HepG2 (cell line): ENCODE measurements around the gene CERS4. TPM values are rescaled to one million over a fixed set of nuclear protein-coding genes. Genes with fewer than 3 reads are reported as not detected.

Experiments
- ASH2L ChIP-seq: fragments of 300-600, 200-600 bp; sonication (generic); IDR thresholded peaks from 2 replicates; pipeline ENCODE4 v1.7.0; 2017; ENCODE audit warnings: low read depth, mild to moderate bottlenecking, moderate library complexity, mixed read lengths, low read length; ENCODE audit not compliant: insufficient read length
- DNMT1 ChIP-seq: sonication (generic); formaldehyde crosslinking; IDR thresholded peaks from 2 replicates; pipeline ENCODE4 v1.5.1; 2020; ENCODE audit warnings: mild to moderate bottlenecking, missing genetic modification reagents
- DPF2 ChIP-seq: sonication (generic); formaldehyde crosslinking; IDR thresholded peaks from 2 replicates; pipeline ENCODE4 v1.4.0; 2020; ENCODE audit warnings: mild to moderate bottlenecking, low read depth, missing genetic modification reagents, borderline replicate concordance
- ERF ChIP-seq: IDR thresholded peaks from 2 replicates; pipeline ENCODE4 v1.6.1; 2018; ENCODE audit warnings: missing biosample characterization, missing genetic modification reagents
- FOXA1 ChIP-seq, 2 experiments: fragments of 450-650 bp in 1 of 2; sonication (generic) in 1 of 2; formaldehyde crosslinking in 1 of 2; IDR thresholded peaks; 2 replicates each; pipeline versions ENCODE4 v1.4.0 to v1.6.1; 2016 to 2020; ENCODE audit warnings: missing genetic modification reagents in 1 of 2
- HOXA9 ChIP-seq: sonication (generic); formaldehyde crosslinking; IDR thresholded peaks from 2 replicates; pipeline ENCODE4 v1.8.1; 2022; ENCODE audit warnings: missing genetic modification reagents, mild to moderate bottlenecking, moderate library complexity, borderline replicate concordance
- LCORL ChIP-seq, 2 experiments: fragments of 450-650 bp in 1 of 2; sonication (generic) in 1 of 2; formaldehyde crosslinking in 1 of 2; IDR thresholded peaks; 2 replicates each; pipeline versions ENCODE4 v1.5.0 to v1.6.1; 2017 to 2020; ENCODE audit warnings: antibody characterized with exemption in 1 of 2, missing genetic modification reagents in 1 of 2
- ONECUT2 ChIP-seq: sonication (generic); formaldehyde crosslinking; IDR thresholded peaks from 2 replicates; pipeline ENCODE4 v1.4.0; 2020; ENCODE audit warnings: missing genetic modification reagents
- SPEN ChIP-seq: sonication (generic); formaldehyde crosslinking; IDR thresholded peaks from 2 replicates; pipeline ENCODE4 v1.5.1; 2020; ENCODE audit warnings: low read depth, mild to moderate bottlenecking, missing genetic modification reagents
- ZFP41 ChIP-seq: sonication (generic); formaldehyde crosslinking; IDR thresholded peaks from 2 replicates; pipeline ENCODE4 v1.4.0; 2020; ENCODE audit warnings: mild to moderate bottlenecking, missing genetic modification reagents, borderline replicate concordance
- ZNF7 ChIP-seq: IDR thresholded peaks from 2 replicates; pipeline ENCODE4 v1.6.1; 2016; ENCODE audit warnings: missing biosample characterization, missing genetic modification reagents
- ZNF766 ChIP-seq: sonication (generic); formaldehyde crosslinking; IDR thresholded peaks from 2 replicates; pipeline ENCODE4 v1.5.0; 2020; ENCODE audit warnings: missing genetic modification reagents, borderline replicate concordance
- ZNF788 ChIP-seq: sonication (generic); formaldehyde crosslinking; IDR thresholded peaks from 2 replicates; pipeline ENCODE4 v1.5.0; 2020; ENCODE audit warnings: mild to moderate bottlenecking, missing genetic modification reagents, borderline replicate concordance
- polyA plus RNA-seq, 8 experiments: library from polyadenylated mRNA; depleted of rRNA in 3 of 8; stranded (reverse) in 7 of 8; unstranded in 1 of 8; fragments of >200 nt; fragmentation: Illumina TruSeq in 4 of 8; extraction: Trizol in 4 of 8; gene quantifications; 2 replicates each; pipeline versions ENCODE4 v1.2.1 to v1.2.3, GENCODE V29; 2011 to 2016; ENCODE audit warnings: low read depth in 4 of 8, missing spikeins in 1 of 8, mixed read lengths in 1 of 8; ENCODE audit not compliant: insufficient read depth in 1 of 8
- total RNA-seq, 5 experiments: library from RNA; depleted of rRNA; stranded (reverse); fragments of >200 nt; fragmentation: Illumina TruSeq; extraction: Trizol; gene quantifications; 2 replicates each; pipeline ENCODE4 v1.2.3, GENCODE V29; 2016; ENCODE audit warnings: low read depth in 1 of 5
- TF ChIP-seq, protein P1 (sequence below): sonication (generic); formaldehyde crosslinking; IDR thresholded peaks from 2 replicates; pipeline ENCODE4 v1.5.0; 2020; ENCODE audit warnings: missing genetic modification reagents
- TF ChIP-seq, protein P2 (sequence below): sonication (generic); formaldehyde crosslinking; IDR thresholded peaks from 2 replicates; pipeline ENCODE4 v1.4.0; 2020; ENCODE audit warnings: missing genetic modification reagents
- TF ChIP-seq, protein P3 (sequence below): sonication (generic); formaldehyde crosslinking; IDR thresholded peaks from 2 replicates; pipeline ENCODE4 v1.4.0; 2020; ENCODE audit warnings: missing genetic modification reagents, mild to moderate bottlenecking, borderline replicate concordance
- TF ChIP-seq, protein P4 (sequence below): sonication (generic); formaldehyde crosslinking; IDR thresholded peaks from 2 replicates; pipeline ENCODE4 v1.4.0; 2020; ENCODE audit warnings: mild to moderate bottlenecking, missing genetic modification reagents
- TF ChIP-seq, protein P5 (sequence below): conservative IDR thresholded peaks from 2 replicates; pipeline ENCODE4 v1.6.1; 2018; ENCODE audit warnings: missing genetic modification reagents

Gene CERS4
- total and polyA plus RNA-seq, 2 of the 13 experiments (the other 11 are each of a cell fraction or from before 2014, with no cell fraction given), result 74.7 to 83.5 TPM

DNA sequence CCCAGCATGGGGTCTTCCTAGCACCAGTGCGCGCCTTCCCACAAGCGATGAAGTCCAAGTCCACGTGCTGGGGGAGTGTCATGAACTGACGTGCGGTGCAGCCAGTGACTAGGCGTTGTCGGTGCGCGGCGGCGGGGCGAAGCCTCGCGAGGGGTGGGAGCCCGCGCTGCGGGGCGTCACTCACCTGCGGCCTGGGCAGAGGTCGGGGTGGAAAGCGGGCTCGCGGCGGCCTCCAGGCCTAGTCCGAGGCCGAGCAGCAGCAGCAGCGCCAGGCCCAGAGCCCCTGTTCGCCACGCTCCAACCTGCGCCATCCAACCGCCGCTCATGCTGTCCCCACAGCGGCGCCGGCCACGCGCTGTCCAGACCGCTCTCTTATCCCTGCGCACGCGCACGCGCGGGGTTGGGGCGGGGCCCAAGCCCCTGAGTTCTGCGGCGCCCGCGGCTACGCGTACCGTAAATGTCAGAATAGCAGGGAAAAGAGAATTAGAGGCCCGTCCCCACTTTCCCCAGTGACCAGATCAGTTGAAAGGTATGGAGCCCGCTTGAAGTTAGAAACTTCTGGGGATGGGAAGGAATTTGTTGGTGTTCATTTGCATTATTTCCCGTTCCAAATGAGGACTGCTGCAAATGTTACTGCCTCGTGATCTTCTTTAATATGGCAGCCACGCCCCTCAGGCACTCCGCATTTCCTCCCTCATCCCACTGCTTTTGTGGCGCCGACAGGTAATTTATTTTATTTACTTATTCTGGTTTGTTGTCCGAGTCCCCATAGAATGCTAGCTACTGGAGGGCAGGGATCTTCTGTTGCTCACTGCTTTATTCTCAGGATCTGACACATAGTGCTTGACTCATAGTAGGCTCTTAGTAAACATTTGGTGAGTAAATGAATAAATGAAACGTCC lies 99.0 kb downstream of the CERS4 start, which contains the start of gene CD320 (continued):
- no peak for TF ChIP-seq LCORL (IDR thresholded peaks at IDR 0.05)
- peak; percentile 44; the same call in 1 of the 2 replicates for TF ChIP-seq LCORL (CRISPR knock-in tag; IDR thresholded peaks at IDR 0.05)
- peak; percentile 81 for TF ChIP-seq ASH2L
- TF ChIP-seq HOXA9 (CRISPR knock-in tag), result no peak
- TF ChIP-seq ONECUT2, result no peak
- no peak for TF ChIP-seq FOXA1 (IDR thresholded peaks at IDR 0.05)
- TF ChIP-seq FOXA1 (CRISPR knock-in tag; IDR thresholded peaks at IDR 0.05), result peak; percentile 7
- TF ChIP-seq ZNF7 (CRISPR knock-in tag), result no peak
- TF ChIP-seq, protein P1, sequence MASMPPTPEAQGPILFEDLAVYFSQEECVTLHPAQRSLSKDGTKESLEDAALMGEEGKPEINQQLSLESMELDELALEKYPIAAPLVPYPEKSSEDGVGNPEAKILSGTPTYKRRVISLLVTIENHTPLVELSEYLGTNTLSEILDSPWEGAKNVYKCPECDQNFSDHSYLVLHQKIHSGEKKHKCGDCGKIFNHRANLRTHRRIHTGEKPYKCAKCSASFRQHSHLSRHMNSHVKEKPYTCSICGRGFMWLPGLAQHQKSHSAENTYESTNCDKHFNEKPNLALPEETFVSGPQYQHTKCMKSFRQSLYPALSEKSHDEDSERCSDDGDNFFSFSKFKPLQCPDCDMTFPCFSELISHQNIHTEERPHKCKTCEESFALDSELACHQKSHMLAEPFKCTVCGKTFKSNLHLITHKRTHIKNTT (CRISPR knock-in tag), result no peak
- TF ChIP-seq, protein P2, sequence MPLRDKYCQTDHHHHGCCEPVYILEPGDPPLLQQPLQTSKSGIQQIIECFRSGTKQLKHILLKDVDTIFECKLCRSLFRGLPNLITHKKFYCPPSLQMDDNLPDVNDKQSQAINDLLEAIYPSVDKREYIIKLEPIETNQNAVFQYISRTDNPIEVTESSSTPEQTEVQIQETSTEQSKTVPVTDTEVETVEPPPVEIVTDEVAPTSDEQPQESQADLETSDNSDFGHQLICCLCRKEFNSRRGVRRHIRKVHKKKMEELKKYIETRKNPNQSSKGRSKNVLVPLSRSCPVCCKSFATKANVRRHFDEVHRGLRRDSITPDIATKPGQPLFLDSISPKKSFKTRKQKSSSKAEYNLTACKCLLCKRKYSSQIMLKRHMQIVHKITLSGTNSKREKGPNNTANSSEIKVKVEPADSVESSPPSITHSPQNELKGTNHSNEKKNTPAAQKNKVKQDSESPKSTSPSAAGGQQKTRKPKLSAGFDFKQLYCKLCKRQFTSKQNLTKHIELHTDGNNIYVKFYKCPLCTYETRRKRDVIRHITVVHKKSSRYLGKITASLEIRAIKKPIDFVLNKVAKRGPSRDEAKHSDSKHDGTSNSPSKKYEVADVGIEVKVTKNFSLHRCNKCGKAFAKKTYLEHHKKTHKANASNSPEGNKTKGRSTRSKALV (CRISPR knock-in tag), result peak; percentile 95
- TF ChIP-seq, protein P3, sequence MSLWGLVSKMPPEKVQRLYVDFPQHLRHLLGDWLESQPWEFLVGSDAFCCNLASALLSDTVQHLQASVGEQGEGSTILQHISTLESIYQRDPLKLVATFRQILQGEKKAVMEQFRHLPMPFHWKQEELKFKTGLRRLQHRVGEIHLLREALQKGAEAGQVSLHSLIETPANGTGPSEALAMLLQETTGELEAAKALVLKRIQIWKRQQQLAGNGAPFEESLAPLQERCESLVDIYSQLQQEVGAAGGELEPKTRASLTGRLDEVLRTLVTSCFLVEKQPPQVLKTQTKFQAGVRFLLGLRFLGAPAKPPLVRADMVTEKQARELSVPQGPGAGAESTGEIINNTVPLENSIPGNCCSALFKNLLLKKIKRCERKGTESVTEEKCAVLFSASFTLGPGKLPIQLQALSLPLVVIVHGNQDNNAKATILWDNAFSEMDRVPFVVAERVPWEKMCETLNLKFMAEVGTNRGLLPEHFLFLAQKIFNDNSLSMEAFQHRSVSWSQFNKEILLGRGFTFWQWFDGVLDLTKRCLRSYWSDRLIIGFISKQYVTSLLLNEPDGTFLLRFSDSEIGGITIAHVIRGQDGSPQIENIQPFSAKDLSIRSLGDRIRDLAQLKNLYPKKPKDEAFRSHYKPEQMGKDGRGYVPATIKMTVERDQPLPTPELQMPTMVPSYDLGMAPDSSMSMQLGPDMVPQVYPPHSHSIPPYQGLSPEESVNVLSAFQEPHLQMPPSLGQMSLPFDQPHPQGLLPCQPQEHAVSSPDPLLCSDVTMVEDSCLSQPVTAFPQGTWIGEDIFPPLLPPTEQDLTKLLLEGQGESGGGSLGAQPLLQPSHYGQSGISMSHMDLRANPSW (CRISPR knock-in tag), result no peak
- peak; percentile 13; the same call in 1 of the 2 replicates for TF ChIP-seq DPF2 (CRISPR knock-in tag)
- no peak for TF ChIP-seq DNMT1 (CRISPR knock-in tag)
- peak; percentile 99 for TF ChIP-seq ZNF766 (CRISPR knock-in tag)
- TF ChIP-seq, protein P4, sequence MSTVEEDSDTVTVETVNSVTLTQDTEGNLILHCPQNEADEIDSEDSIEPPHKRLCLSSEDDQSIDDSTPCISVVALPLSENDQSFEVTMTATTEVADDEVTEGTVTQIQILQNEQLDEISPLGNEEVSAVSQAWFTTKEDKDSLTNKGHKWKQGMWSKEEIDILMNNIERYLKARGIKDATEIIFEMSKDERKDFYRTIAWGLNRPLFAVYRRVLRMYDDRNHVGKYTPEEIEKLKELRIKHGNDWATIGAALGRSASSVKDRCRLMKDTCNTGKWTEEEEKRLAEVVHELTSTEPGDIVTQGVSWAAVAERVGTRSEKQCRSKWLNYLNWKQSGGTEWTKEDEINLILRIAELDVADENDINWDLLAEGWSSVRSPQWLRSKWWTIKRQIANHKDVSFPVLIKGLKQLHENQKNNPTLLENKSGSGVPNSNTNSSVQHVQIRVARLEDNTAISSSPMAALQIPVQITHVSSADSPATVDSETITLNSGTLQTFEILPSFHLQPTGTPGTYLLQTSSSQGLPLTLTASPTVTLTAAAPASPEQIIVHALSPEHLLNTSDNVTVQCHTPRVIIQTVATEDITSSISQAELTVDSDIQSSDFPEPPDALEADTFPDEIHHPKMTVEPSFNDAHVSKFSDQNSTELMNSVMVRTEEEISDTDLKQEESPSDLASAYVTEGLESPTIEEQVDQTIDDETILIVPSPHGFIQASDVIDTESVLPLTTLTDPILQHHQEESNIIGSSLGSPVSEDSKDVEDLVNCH (CRISPR knock-in tag), result no peak
- TF ChIP-seq ZFP41, result 0 out of 2 replicates have a peak, but pooled peaks have one; percentile 93
- TF ChIP-seq SPEN (CRISPR knock-in tag), result peak; percentile 90
- TF ChIP-seq, protein P5, sequence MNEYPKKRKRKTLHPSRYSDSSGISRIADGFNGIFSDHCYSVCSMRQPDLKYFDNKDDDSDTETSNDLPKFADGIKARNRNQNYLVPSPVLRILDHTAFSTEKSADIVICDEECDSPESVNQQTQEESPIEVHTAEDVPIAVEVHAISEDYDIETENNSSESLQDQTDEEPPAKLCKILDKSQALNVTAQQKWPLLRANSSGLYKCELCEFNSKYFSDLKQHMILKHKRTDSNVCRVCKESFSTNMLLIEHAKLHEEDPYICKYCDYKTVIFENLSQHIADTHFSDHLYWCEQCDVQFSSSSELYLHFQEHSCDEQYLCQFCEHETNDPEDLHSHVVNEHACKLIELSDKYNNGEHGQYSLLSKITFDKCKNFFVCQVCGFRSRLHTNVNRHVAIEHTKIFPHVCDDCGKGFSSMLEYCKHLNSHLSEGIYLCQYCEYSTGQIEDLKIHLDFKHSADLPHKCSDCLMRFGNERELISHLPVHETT (CRISPR knock-in tag), result 0 out of 2 replicates have a peak, but pooled peaks have one; percentile 16
- TF ChIP-seq ERF (CRISPR knock-in tag), result peak; percentile 72
- TF ChIP-seq ZNF788 (CRISPR knock-in tag), result peak; percentile 97
